GM10248 (cell line): ENCODE data around the gene SART3.
A peak's percentile ranks its signal among the peaks of the same experiment; 100 is the strongest.

Source experiments
- CTCF ChIA-PET: fragments of 300-600 bp; sonication (Branson Sonifier 250); formaldehyde crosslinking; extraction: SDS; loops from one replicate; lab custom pipeline; 2021; ENCODE audit warnings: antibody characterized with exemption; lab: Yijun Ruan, JAX
- POLR2A ChIA-PET: fragments of 350-650 bp; sonication (Branson Sonifier 250); formaldehyde crosslinking; extraction: SDS; loops from one replicate; lab custom pipeline; 2020; ENCODE audit warnings: antibody characterized with exemption; lab: Yijun Ruan, JAX
- DNase-seq: peaks from one replicate; pipeline ENCODE4 v3.0.0; 2012; ENCODE audit errors: extremely low spot score
- TF ChIP-seq, protein P1 (sequence below): IDR thresholded peaks from 2 replicates; pipeline ENCODE4 v1.5.1; 2012; ENCODE audit warnings: mild to moderate bottlenecking, low read depth; ENCODE audit errors: extremely low read depth, missing control alignments, control extremely low read depth

Gene SART3

DNA sequence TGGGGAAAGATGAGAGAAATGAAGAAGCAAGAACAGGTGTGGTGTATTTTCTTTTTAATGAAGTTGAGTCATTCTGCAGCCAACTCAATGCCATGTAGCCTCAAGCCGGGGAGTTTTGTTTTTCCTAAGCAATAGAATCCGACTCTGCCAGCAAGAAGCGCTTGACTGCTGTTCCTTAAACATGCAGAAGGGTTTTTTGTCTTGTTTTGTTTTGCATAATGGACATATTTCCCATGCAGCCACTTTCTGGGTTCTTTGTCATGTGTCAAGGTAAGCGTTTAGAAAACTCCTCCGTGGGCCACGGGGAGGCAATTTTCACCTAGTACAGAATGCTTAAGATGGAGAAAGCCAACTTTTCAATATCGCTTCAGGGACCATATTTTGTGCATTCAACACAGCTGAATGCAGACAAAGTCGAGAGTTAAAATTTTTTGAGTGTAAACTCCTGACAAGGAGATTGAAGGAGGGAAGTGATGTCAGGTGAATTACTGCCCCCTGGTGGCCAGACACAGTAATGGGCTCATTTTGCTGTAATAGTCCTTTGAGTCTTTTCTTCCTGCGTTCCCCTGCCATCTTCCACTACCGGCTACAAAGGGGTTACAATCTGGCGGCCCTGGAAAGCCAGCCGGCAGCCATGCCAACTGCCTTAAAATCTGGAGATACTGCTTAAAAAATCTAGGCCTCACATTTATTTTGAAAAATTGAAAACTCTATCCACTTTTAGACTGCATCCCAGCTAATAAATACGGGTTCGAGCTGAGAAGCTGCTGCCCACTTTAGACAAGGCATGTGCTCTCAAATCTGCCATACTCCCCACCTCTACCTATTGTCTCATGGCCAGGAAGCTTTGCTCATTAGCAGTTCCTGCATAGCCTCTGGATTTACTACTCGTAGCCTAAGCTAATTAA lies 49.1 kb downstream of the SART3 start:
- DNase-seq = peak; percentile 66
- TF ChIP-seq, protein P1, sequence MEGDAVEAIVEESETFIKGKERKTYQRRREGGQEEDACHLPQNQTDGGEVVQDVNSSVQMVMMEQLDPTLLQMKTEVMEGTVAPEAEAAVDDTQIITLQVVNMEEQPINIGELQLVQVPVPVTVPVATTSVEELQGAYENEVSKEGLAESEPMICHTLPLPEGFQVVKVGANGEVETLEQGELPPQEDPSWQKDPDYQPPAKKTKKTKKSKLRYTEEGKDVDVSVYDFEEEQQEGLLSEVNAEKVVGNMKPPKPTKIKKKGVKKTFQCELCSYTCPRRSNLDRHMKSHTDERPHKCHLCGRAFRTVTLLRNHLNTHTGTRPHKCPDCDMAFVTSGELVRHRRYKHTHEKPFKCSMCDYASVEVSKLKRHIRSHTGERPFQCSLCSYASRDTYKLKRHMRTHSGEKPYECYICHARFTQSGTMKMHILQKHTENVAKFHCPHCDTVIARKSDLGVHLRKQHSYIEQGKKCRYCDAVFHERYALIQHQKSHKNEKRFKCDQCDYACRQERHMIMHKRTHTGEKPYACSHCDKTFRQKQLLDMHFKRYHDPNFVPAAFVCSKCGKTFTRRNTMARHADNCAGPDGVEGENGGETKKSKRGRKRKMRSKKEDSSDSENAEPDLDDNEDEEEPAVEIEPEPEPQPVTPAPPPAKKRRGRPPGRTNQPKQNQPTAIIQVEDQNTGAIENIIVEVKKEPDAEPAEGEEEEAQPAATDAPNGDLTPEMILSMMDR = peak; percentile 70
- POLR2A ChIA-PET = no interaction called here
- CTCF ChIA-PET = interaction anchor here (0.6 to 2.3 kb wide), 28 partner anchors 10 to 599 kb away, joined by 3 to 11 read pairs (median 4); partner anchors contain the start of genes CMKLR1 and SART3

DNA sequence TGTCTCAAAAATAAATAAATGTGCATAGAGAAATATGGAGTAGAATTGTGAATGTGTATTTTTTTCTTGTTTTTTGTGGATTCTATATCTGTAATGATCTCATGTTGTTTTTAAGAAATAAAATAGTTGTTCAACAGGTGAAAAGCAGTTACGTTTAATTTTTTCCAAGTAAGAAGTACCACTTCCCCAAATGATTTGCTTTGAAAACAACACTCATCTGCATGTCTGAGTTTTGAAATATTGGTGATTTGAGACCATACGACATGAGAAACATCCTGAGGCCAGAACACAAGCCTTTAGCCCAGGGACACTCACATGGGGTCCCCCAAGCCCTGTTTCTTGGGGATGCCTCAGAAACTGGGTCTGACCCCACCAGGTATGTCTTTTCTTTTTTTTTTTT lies 50.1 kb downstream of the SART3 start:
- TF ChIP-seq, protein P1 = no peak
- no peak for DNase-seq
- ChIA-PET POLR2A (no interaction called here), CTCF (interaction anchor here (1.3 kb wide), 1 partner anchor 410 kb away, joined by 3 read pairs; no protein-coding TSS in a partner anchor)

DNA sequence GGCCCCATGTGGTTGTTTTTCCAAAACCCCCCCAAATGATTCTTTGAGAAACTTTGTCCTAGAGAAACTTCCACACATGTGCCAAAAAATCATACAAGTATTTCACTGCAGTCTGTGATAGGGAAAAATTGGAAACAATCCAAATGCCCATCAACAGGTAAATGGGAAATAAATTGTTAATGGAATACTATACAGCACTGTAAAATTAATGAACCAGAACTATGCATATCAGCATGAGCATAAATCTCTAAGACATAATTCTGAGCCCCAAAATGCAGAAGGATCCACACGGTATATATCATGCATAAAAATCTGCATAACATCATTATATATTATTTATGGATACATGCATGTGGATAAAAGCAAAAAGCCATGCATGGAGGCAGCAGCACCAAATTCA lies 51.2 kb downstream of the SART3 start:
- TF ChIP-seq, protein P1 = no peak
- POLR2A ChIA-PET = no interaction called here
- no peak for DNase-seq
- CTCF ChIA-PET = no interaction called here

DNA sequence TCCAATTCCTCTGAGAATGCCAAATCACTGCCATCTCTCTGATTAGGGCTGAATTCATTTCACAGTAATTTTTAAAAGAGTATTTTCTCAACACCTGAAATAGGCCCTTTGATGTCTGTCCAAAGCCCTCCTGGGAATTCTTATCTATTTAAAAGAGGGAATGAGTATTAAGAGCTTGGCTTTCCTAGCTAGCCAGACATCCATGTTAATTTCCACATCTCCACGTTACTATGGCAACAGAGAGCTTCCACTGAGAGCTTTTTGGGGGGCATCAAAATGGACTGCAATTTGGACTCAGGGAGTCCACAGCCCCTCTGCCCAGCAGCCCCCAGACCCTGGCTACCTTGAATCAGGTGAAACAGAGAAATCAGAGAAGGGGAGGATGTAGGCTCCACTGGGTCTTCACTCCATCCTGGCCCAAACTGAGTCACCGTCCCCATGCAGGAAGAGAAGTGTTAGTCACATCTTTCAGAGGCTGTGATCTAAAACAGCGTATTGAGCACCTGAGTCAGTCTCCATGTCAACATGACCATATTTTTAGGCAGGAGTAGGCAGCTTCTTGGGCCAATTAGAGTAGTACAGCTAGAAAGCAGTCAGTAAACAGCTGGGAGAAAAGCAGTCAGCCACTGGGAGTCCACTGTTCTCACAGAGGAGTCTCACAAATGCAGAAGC lies 52.9 kb downstream of the SART3 start:
- no peak for DNase-seq
- CTCF ChIA-PET = interaction anchor here (0.9 to 2.5 kb wide), 3 partner anchors 11 to 604 kb away, joined by 3 to 8 read pairs (median 4); no protein-coding TSS in a partner anchor
- TF ChIP-seq, protein P1 = no peak
- POLR2A ChIA-PET = no interaction called here

DNA sequence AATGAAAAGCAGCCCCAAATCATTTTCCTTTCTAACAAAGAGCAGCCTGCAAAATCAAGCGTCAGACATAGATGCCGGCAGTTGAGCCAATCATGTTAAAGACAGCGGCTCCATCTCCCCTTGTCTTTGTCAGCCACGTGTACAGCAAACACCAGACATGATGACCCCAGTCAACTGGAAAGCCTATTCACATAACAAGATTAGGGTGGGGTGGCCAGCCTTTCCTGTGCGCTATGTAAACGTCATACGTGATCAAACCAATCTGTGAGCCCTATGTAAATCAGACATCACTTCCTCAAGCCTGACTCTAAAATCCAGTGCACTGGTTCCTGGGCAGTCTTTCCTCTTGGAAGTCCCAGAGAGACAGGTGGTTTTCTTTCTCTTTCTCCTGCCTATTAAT lies 55.8 kb downstream of the SART3 start:
- CTCF ChIA-PET = no interaction called here
- POLR2A ChIA-PET = no interaction called here
- TF ChIP-seq, protein P1 = no peak
- no peak for DNase-seq

DNA sequence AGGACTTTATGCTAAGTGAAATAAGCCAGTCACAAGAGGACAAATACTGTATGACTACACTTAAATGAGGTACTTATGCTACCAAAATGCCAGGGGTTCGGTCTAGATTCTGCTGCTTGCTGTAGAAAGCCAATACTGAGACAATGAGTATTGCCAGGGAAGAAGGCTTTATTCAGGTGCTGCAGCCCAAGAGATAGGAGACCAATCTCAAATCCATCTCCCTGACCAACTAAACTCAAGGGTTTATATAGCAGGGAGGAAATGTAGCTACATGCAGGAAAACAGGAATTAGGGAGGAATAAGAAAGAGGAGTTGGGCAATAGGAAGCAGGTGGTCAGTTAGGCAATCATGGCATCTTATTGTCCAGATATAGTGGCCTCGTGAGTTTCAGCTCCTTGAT lies 58.1 kb downstream of the SART3 start:
- ChIA-PET POLR2A (no interaction called here), CTCF (no interaction called here)
- TF ChIP-seq, protein P1 = no peak
- no peak for DNase-seq
